ENCODE results near the gene SLC22A31. TPM values are rescaled to one million over a fixed set of nuclear protein-coding genes. Genes with fewer than 3 reads are reported as not detected.
"Not testable (repeated sequence)": the region's sequence is repeated elsewhere in the genome, so short reads cannot be mapped to it uniquely, and the experiment has no call there.

SLC22A31 gene
- total and polyA plus RNA-seq, 2 donors (not counting 1 experiment from before 2014, with no cell fraction given), result 0.17 to 0.24 TPM

GRCh38 chr16:89187770-89188392, 12.5 kb downstream of the SLC22A31 start:
- no peaks in the 10 kb centered on the region for H3K36me3 ChIP-seq (ENCODE audit: control insufficient read depth, insufficient read depth, low read length)
- H3K4me1 ChIP-seq (ENCODE audit: control insufficient read depth, extremely low read depth, insufficient read depth, low read length), result no peaks in the 10 kb centered on the region
- TF ChIP-seq CTCF (conservative IDR thresholded peaks at IDR 0.05 in 1 of 2, IDR thresholded peaks at IDR 0.05 in 1 of 2; ENCODE audit: low read depth in 1 of 2, low read length in 2 of 2) (no peak), EZH2 (IDR thresholded peaks at IDR 0.05; ENCODE audit: low read length, missing control alignments) (no peak)
- H3K27me3 ChIP-seq (ENCODE audit: control insufficient read depth, insufficient read depth, low read length), result peaks cover 5% of the 10 kb centered on the region
- no peaks in the 10 kb centered on the region for H4K20me1 ChIP-seq (ENCODE audit: control insufficient read depth, extremely low read depth, insufficient read depth, low read length)
- no peak overlapping the region for H3K4me3 ChIP-seq (replicated peaks in 1 of 4; ENCODE audit: control extremely low read depth in 1 of 4, insufficient read depth in 1 of 4, low read depth in 3 of 4, low read length in 4 of 4)
- H3K79me2 ChIP-seq (ENCODE audit: control insufficient read depth, insufficient read depth, low read length), result no peaks in the 10 kb centered on the region
- DNase-seq (ENCODE audit: low read depth in 2 of 2), result peak in 1 of 2 donors; percentile 15
- no peak overlapping the region for H3K9ac ChIP-seq (ENCODE audit: insufficient read depth, low read length)
- no peak overlapping the region for H3K4me2 ChIP-seq (ENCODE audit: extremely low read depth, insufficient read depth, low read length)
- no peak overlapping the region for H2AFZ ChIP-seq (ENCODE audit: low read length)
- no peaks in the 10 kb centered on the region for H3K9me3 ChIP-seq (ENCODE audit: control insufficient read depth, insufficient read depth, low read depth, low read length)
- no peak overlapping the region for H3K27ac ChIP-seq (ENCODE audit: insufficient read depth, low read length)

DNA sequence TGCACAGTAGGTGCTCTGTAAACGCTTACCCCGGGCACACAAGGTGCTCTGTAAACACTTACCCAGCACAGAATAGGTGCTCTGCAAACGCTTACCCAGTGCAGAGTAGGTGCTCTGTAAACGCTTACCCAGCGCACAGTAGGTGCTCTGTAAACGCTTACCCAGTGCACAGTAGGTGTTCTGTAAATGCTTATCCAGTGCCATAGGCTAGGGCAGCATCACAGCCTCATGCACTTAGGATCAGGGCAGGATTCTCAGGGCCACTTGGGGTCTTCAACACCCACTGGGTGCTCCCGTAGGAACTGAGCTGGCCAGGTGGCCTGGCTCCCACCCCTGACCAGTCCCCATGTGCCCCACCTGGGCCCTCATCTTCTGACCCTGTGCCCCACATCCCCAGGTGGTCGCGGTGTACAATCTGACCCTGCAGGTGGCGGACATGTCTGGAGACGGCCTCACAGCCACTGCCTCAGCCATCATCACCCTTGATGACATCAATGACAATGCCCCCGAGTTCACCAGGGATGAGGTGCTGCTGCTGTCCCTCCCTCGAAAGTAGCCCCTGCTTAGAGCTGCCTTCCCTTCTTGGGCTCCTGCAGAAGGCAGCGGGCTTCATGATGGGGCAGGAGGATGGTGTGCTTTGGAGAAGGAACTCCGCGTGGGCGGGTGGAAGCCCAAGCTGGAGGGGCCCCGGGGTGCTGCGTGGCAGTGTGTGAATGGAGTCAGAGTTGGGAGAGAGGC, 13.1 kb downstream of the SLC22A31 start:
- Histone ChIP-seq H3K79me2 (ENCODE audit: control insufficient read depth, insufficient read depth, low read length) (no peaks in the 10 kb centered on the region), H3K27me3 (ENCODE audit: control insufficient read depth, insufficient read depth, low read length) (peaks cover 5% of the 10 kb centered on the region), H3K27ac (ENCODE audit: insufficient read depth, low read length) (no peak overlapping the region), H3K4me2 (ENCODE audit: extremely low read depth, insufficient read depth, low read length) (no peak overlapping the region), H3K36me3 (ENCODE audit: control insufficient read depth, insufficient read depth, low read length) (no peaks in the 10 kb centered on the region), H3K4me1 (ENCODE audit: control insufficient read depth, extremely low read depth, insufficient read depth, low read length) (no peaks in the 10 kb centered on the region), H2AFZ (ENCODE audit: low read length) (no peak overlapping the region), H3K9ac (ENCODE audit: insufficient read depth, low read length) (no peak overlapping the region), H4K20me1 (ENCODE audit: control insufficient read depth, extremely low read depth, insufficient read depth, low read length) (no peaks in the 10 kb centered on the region), H3K9me3 (ENCODE audit: control insufficient read depth, insufficient read depth, low read depth, low read length) (no peaks in the 10 kb centered on the region), H3K4me3 (replicated peaks in 1 of 4; ENCODE audit: control extremely low read depth in 1 of 4, insufficient read depth in 1 of 4, low read depth in 3 of 4, low read length in 4 of 4) (no peak overlapping the region)
- no peak for TF ChIP-seq EZH2 (IDR thresholded peaks at IDR 0.05; ENCODE audit: low read length, missing control alignments)
- no peak for TF ChIP-seq CTCF (conservative IDR thresholded peaks at IDR 0.05 in 1 of 2, IDR thresholded peaks at IDR 0.05 in 1 of 2; ENCODE audit: low read depth in 1 of 2, low read length in 2 of 2)
- DNase-seq (ENCODE audit: low read depth in 2 of 2), result peak; percentile 19 to 22

- not testable (repeated sequence) for H2AFZ ChIP-seq (ENCODE audit: low read length); H3K27me3 ChIP-seq (ENCODE audit: control insufficient read depth, insufficient read depth, low read length); H3K36me3 ChIP-seq (ENCODE audit: control insufficient read depth, insufficient read depth, low read length); H4K20me1 ChIP-seq (ENCODE audit: control insufficient read depth, extremely low read depth, insufficient read depth, low read length); H3K79me2 ChIP-seq (ENCODE audit: control insufficient read depth, insufficient read depth, low read length); H3K9ac ChIP-seq (ENCODE audit: insufficient read depth, low read length); H3K4me3 ChIP-seq (replicated peaks in 1 of 4; ENCODE audit: control extremely low read depth in 1 of 4, insufficient read depth in 1 of 4, low read depth in 3 of 4, low read length in 4 of 4); H3K9me3 ChIP-seq (ENCODE audit: control insufficient read depth, insufficient read depth, low read depth, low read length); H3K4me1 ChIP-seq (ENCODE audit: control insufficient read depth, extremely low read depth, insufficient read depth, low read length); DNase-seq (ENCODE audit: low read depth in 2 of 2); H3K27ac ChIP-seq (ENCODE audit: insufficient read depth, low read length); H3K4me2 ChIP-seq (ENCODE audit: extremely low read depth, insufficient read depth, low read length)
These were observed 13.7 kb downstream of the SLC22A31 start for GRCh38 chr16:89186593-89187031.

GRCh38 chr16:89185887-89186592, 14.3 kb downstream of the SLC22A31 start:
- not testable (repeated sequence) for H3K4me3 ChIP-seq (replicated peaks in 1 of 4; ENCODE audit: control extremely low read depth in 1 of 4, insufficient read depth in 1 of 4, low read depth in 3 of 4, low read length in 4 of 4)

More at GRCh38 chr16:89185887-89186592, 14.3 kb downstream of the SLC22A31 start:
- not testable (repeated sequence) for H3K9me3 ChIP-seq (ENCODE audit: control insufficient read depth, insufficient read depth, low read depth, low read length); H3K9ac ChIP-seq (ENCODE audit: insufficient read depth, low read length); H3K36me3 ChIP-seq (ENCODE audit: control insufficient read depth, insufficient read depth, low read length); H3K4me1 ChIP-seq (ENCODE audit: control insufficient read depth, extremely low read depth, insufficient read depth, low read length); H3K4me2 ChIP-seq (ENCODE audit: extremely low read depth, insufficient read depth, low read length); H4K20me1 ChIP-seq (ENCODE audit: control insufficient read depth, extremely low read depth, insufficient read depth, low read length); H3K27me3 ChIP-seq (ENCODE audit: control insufficient read depth, insufficient read depth, low read length); DNase-seq (ENCODE audit: low read depth in 2 of 2); H2AFZ ChIP-seq (ENCODE audit: low read length); H3K27ac ChIP-seq (ENCODE audit: insufficient read depth, low read length); H3K79me2 ChIP-seq (ENCODE audit: control insufficient read depth, insufficient read depth, low read length)

Data from fibroblast of lung (primary cell).